MCF 10A (cell line): ENCODE results near the gene AP3M1. TPM values are rescaled to one million over a fixed set of nuclear protein-coding genes. Genes with fewer than 3 reads are reported as not detected.

Experiments
- BruUV-seq: library from RNA; stranded (reverse); fragments of 400-500 nt; replicated peaks from 2 replicates; lab custom pipeline; 2021; lab: Mats Ljungman, UMichigan
- CTCF ChIA-PET: fragments of 300-600 bp; sonication (Branson Sonifier 250); formaldehyde crosslinking; extraction: SDS; loops from one replicate; lab custom pipeline; 2021; ENCODE audit warnings: antibody characterized with exemption, inconsistent platforms; lab: Yijun Ruan, JAX
- POLR2A ChIA-PET: fragments of 300-600, 350-650 bp; sonication (Branson Sonifier 250); formaldehyde crosslinking; extraction: SDS; loops from one replicate; lab custom pipeline; 2020; ENCODE audit warnings: antibody characterized with exemption, inconsistent platforms; lab: Yijun Ruan, JAX
- DNase-seq: peaks from one replicate; pipeline ENCODE4 v3.0.0-alpha.2; 2018; ENCODE audit not compliant: unreplicated experiment
- H3K27ac Mint-ChIP-seq: one replicate; pipeline ENCODE4 v1.8.0; 2022; ENCODE audit warnings: mild to moderate bottlenecking, low read depth, mixed read lengths; ENCODE audit not compliant: unreplicated experiment
- H3K27me3 Mint-ChIP-seq: one replicate; pipeline ENCODE4 v1.8.0; 2022; ENCODE audit warnings: mixed read lengths; ENCODE audit not compliant: insufficient read depth, unreplicated experiment
- H3K36me3 Mint-ChIP-seq: one replicate; pipeline ENCODE4 v1.8.0; 2022; ENCODE audit warnings: mild to moderate bottlenecking, moderate library complexity, mixed read lengths; ENCODE audit not compliant: insufficient read depth, unreplicated experiment
- H3K4me1 Mint-ChIP-seq: one replicate; pipeline ENCODE4 v1.8.0; 2022; ENCODE audit warnings: mixed read lengths; ENCODE audit not compliant: insufficient read depth, unreplicated experiment
- H3K4me3 Mint-ChIP-seq: one replicate; pipeline ENCODE4 v1.8.0; 2022; ENCODE audit warnings: mild to moderate bottlenecking, moderate library complexity, mixed read lengths; ENCODE audit not compliant: unreplicated experiment
- H3K9me3 Mint-ChIP-seq: one replicate; pipeline ENCODE4 v1.8.0; 2022; ENCODE audit warnings: mixed read lengths; ENCODE audit not compliant: unreplicated experiment
- intact Hi-C: fragments of 100-400 bp; cut with micrococcal nuclease; formaldehyde crosslinking; loops from 2 replicates; pipeline ENCODE4 v1.14.1; 2022
- total RNA-seq: library from RNA; stranded (reverse); gene quantifications from 2 replicates; pipeline ENCODE4 v1.2.3, GENCODE V29; 2022
- TF ChIP-seq, protein P1 (sequence below): fragments of 200-600 bp; IDR thresholded peaks from one replicate; pipeline ENCODE4 v1.8.0; 2022; ENCODE audit warnings: antibody characterized with exemption, mild to moderate bottlenecking; ENCODE audit not compliant: unreplicated experiment

AP3M1 gene
- total RNA-seq, 1 experiment from 2014 or later, result 31.2 TPM

DNA sequence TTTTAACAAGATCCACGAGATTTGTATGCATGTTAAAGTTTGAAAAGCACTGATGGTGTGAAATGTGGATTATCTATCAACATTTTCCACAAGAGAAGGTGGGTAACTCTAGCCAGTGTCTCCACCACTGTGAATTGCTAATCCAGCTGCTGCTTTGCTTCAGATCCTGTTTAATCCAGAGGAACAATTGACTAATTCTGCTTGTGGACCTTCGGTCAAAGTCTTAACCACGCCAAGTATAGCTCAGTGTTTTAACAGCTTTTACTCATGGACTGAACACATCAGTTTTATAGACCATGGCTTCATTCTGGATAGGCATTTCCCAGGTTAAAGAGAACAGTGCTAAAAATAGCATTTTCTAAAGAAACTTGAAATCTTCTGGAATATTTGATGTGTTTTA is 23.9 kb upstream of the AP3M1 start:
- Mint-ChIP-seq H3K36me3 (peaks cover 17% of the 10 kb centered on the region), H3K27me3 (no peaks in the 10 kb centered on the region), H3K9me3 (no peaks in the 10 kb centered on the region), H3K4me3 (no peak overlapping the region), H3K27ac (no peak overlapping the region), H3K4me1 (peaks cover 18% of the 10 kb centered on the region)
- POLR2A ChIA-PET, result interaction anchor here (0.6 to 6.4 kb wide), 7 partner anchors 9 to 71 kb away, joined by 3 to 91 read pairs (median 8); partner anchors contain the start of genes ADK and AP3M1
- DNase-seq, result no peak
- TF ChIP-seq, protein P1, sequence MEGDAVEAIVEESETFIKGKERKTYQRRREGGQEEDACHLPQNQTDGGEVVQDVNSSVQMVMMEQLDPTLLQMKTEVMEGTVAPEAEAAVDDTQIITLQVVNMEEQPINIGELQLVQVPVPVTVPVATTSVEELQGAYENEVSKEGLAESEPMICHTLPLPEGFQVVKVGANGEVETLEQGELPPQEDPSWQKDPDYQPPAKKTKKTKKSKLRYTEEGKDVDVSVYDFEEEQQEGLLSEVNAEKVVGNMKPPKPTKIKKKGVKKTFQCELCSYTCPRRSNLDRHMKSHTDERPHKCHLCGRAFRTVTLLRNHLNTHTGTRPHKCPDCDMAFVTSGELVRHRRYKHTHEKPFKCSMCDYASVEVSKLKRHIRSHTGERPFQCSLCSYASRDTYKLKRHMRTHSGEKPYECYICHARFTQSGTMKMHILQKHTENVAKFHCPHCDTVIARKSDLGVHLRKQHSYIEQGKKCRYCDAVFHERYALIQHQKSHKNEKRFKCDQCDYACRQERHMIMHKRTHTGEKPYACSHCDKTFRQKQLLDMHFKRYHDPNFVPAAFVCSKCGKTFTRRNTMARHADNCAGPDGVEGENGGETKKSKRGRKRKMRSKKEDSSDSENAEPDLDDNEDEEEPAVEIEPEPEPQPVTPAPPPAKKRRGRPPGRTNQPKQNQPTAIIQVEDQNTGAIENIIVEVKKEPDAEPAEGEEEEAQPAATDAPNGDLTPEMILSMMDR, result no peak
- CTCF ChIA-PET, result interaction anchor here (0.6 to 1.0 kb wide), 4 partner anchors 17 to 64 kb away, joined by 3 to 6 read pairs (median 4); no protein-coding TSS in a partner anchor
- intact Hi-C loops, result no loop called here
- BruUV-seq, result no TSS peak

DNA sequence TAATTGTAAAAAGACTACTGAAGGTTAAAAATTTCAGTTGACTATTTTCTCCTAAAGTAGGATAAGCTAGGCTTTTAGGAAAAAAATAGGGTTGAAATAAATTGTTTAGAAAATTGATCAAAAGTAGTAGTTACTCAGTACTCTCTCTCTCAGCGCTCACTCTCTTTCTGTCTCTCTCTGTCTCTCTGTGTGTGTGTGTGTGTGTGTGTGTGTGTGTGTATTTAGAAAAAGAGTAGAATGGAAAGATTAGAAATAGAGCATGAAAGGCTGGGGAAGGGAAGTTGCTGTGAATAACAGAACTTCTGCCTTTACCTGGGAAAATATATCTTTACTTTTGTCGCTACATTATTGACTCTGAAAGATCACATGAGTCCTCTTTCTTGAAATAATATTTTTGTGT is 21.0 kb upstream of the AP3M1 start:
- POLR2A ChIA-PET, result no interaction called here
- CTCF ChIA-PET, result interaction anchor here (0.6 kb wide), 1 partner anchor 15 kb away, joined by 3 read pairs; no protein-coding TSS in a partner anchor

DNA sequence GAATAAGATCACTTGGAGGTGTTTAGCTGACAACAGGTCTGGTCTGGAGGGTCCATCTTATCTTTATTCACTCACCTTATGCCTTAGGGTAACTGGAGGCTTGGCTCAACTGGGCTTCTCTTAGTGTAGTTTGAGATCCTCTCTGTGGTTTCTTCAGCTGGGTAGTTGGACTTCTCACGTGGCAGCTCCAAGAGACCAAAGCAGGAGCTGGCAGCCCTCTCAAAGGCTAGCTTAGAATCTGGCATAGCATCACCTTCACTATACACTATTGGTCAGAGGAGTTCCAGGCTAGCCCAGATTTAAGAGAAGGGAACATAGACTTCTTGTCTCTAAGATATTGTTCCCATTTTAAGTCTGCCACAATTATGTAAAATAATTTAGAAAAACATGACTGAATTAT is 16.8 kb upstream of the AP3M1 start:
- TF ChIP-seq, protein P1, result no peak
- DNase-seq, result no peak
- Mint-ChIP-seq H3K36me3 (peaks cover 8% of the 10 kb centered on the region), H3K27me3 (no peaks in the 10 kb centered on the region), H3K9me3 (no peaks in the 10 kb centered on the region), H3K4me3 (no peak overlapping the region), H3K27ac (no peak overlapping the region), H3K4me1 (no peaks in the 10 kb centered on the region)
- CTCF ChIA-PET, result interaction anchor here (0.7 to 2.1 kb wide), 4 partner anchors 9 to 287 kb away, joined by 3 to 7 read pairs (median 4); no protein-coding TSS in a partner anchor
- intact Hi-C loops, result no loop called here
- POLR2A ChIA-PET, result interaction anchor here (0.7 to 2.0 kb wide), 4 partner anchors 9 to 21 kb away, joined by 3 to 10 read pairs (median 4); partner anchors contain the start of genes ADK and AP3M1
- BruUV-seq, result no TSS peak

More for the DNA sequence above, 21.0 kb upstream of the AP3M1 start:
- Mint-ChIP-seq H3K4me1 (peaks cover 5% of the 10 kb centered on the region), H3K27ac (no peak overlapping the region), H3K27me3 (no peaks in the 10 kb centered on the region), H3K9me3 (no peaks in the 10 kb centered on the region), H3K36me3 (peaks cover 22% of the 10 kb centered on the region), H3K4me3 (no peak overlapping the region)
- intact Hi-C loops, result no loop called here
- no TSS peak for BruUV-seq
- TF ChIP-seq, protein P1, result no peak
- DNase-seq, result no peak

DNA sequence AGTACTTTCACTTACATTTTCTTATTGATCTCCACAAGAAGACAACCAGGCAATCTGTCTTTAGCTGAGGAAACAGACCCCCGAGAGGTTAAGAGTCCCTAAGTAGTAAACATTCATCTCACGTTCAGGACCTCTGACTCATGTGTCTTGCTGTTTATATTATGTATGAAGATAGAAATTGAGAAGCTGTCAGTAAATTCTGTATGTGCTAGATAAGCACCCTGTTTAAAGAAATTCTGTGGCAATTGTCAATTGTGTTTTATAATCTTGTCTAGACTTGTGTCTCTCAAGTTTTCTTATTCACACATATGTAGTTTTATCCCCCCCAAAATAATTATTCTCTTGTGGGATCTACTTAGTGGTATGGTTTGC is 14.9 kb upstream of the AP3M1 start:
- CTCF ChIA-PET, result interaction anchor here (1.3 kb wide), 2 partner anchors 9 to 13 kb away, joined by 4 read pairs; no protein-coding TSS in a partner anchor
- BruUV-seq, result no TSS peak

More for the DNA sequence above, 14.9 kb upstream of the AP3M1 start:
- POLR2A ChIA-PET, result interaction anchor here (1.0 to 2.9 kb wide), 8 partner anchors 9 to 25 kb away, joined by 4 to 12 read pairs (median 6); partner anchors contain the start of genes ADK and AP3M1
- Mint-ChIP-seq H3K9me3 (no peaks in the 10 kb centered on the region), H3K4me3 (no peak overlapping the region), H3K27ac (no peak overlapping the region), H3K27me3 (no peaks in the 10 kb centered on the region), H3K4me1 (no peaks in the 10 kb centered on the region), H3K36me3 (peaks cover 14% of the 10 kb centered on the region)
- TF ChIP-seq, protein P1, result no peak
- DNase-seq, result no peak
- intact Hi-C loops, result no loop called here
